H1 (cell line): ENCODE measurements around the gene ASIC1. TPM values are rescaled to one million over a fixed set of nuclear protein-coding genes. Genes with fewer than 3 reads are reported as not detected.

Experiments used
- RXRA ChIP-seq: IDR thresholded peaks from 2 replicates; pipeline ENCODE4 v1.6.1; 2011; ENCODE audit warnings: low read depth, mild to moderate bottlenecking, low read length, moderate library complexity; ENCODE audit not compliant: insufficient read depth
- polyA plus RNA-seq, 7 experiments: library from polyadenylated mRNA; depleted of rRNA in 3 of 7; stranded (reverse) in 5 of 7; unstranded in 2 of 7; fragments of >200 nt in 5 of 7; fragments of 200-250 nt in 2 of 7; gene quantifications; 1 replicate in 5 of 7; 2 replicates in 1 of 7; 4 replicates in 1 of 7; pipeline versions ENCODE4 v1.2.1 to v1.2.3, GENCODE V29; 2011 to 2013; ENCODE audit warnings: missing spikeins in 2 of 7, mixed read lengths in 2 of 7
- total RNA-seq: library from RNA; stranded (reverse); fragmentation: NEBNext Ultra II Directional; extraction: Animal tissue kit (Norgen Biotek cat#: 25700); gene quantifications from 2 replicates; pipeline ENCODE4 v1.2.1, GENCODE V29; 2021

Gene ASIC1
- total and polyA plus RNA-seq, 2 of the 8 experiments (the other 6 are each of a cell fraction or from before 2014, with no cell fraction given): 2.4 to 4.4 TPM

- TF ChIP-seq RXRA: no peak
Measured at GRCh38 chr12:50052964-50053363, 4.4 kb upstream of the ASIC1 start (continued).
